HK-2 (cell line): ENCODE measurements around the gene SNX9.
"Not testable (repeated sequence)": the region's sequence is repeated elsewhere in the genome, so short reads cannot be mapped to it uniquely, and the experiment has no call there.

Source experiments
- DNase-seq: peaks from one replicate; pipeline ENCODE4 v3.0.0-alpha.2; 2018; ENCODE audit not compliant: unreplicated experiment

SNX9 gene

GRCh38 chr6:157954150-157955117 is 131.4 kb downstream of the SNX9 start:
- peak; percentile 19 for DNase-seq

- no peak for DNase-seq
These were observed 132.6 kb downstream of the SNX9 start for GRCh38 chr6:157955675-157956074.

GRCh38 chr6:157956171-157956730 is 133.2 kb downstream of the SNX9 start:
- DNase-seq: no peak

GRCh38 chr6:157959451-157960227 is 136.6 kb downstream of the SNX9 start:
- no peak for DNase-seq

- no peak for DNase-seq
These were observed 138.2 kb downstream of the SNX9 start for GRCh38 chr6:157961153-157961831.

GRCh38 chr6:157961832-157962575 is 139.0 kb downstream of the SNX9 start:
- DNase-seq: no peak

- DNase-seq: no peak
These were observed 139.7 kb downstream of the SNX9 start for GRCh38 chr6:157962601-157963302.

GRCh38 chr6:157964100-157964499 is 141.1 kb downstream of the SNX9 start:
- DNase-seq: no peak

GRCh38 chr6:157965387-157965786 is 142.3 kb downstream of the SNX9 start:
- no peak for DNase-seq

GRCh38 chr6:157966589-157966977 is 143.5 kb downstream of the SNX9 start:
- no peak for DNase-seq

- no peak for DNase-seq
These were observed 144.0 kb downstream of the SNX9 start for GRCh38 chr6:157967020-157967419.

GRCh38 chr6:157967486-157967885 is 144.4 kb downstream of the SNX9 start:
- DNase-seq: no peak

- not testable (repeated sequence) for DNase-seq
These were observed 149.1 kb downstream of the SNX9 start for GRCh38 chr6:157972177-157972576.

GRCh38 chr6:157974341-157974894 is 151.4 kb downstream of the SNX9 start:
- DNase-seq: no peak

- DNase-seq: no peak
These were observed 151.9 kb downstream of the SNX9 start for GRCh38 chr6:157974967-157975366.

- no peak for DNase-seq
These were observed 152.4 kb downstream of the SNX9 start for GRCh38 chr6:157975456-157975855.

GRCh38 chr6:157976345-157977175 is 153.5 kb downstream of the SNX9 start:
- no peak for DNase-seq

GRCh38 chr6:157977176-157977804 is 154.2 kb downstream of the SNX9 start:
- no peak for DNase-seq
